GM21786 (cell line): ENCODE results near the gene ADAMTS16.

Source experiments
- ATAC-seq: cut with Tn5 transposase; IDR thresholded peaks from one replicate; pipeline ENCODE4 v1.9.1; 2021; ENCODE audit not compliant: unreplicated experiment

Gene ADAMTS16

DNA sequence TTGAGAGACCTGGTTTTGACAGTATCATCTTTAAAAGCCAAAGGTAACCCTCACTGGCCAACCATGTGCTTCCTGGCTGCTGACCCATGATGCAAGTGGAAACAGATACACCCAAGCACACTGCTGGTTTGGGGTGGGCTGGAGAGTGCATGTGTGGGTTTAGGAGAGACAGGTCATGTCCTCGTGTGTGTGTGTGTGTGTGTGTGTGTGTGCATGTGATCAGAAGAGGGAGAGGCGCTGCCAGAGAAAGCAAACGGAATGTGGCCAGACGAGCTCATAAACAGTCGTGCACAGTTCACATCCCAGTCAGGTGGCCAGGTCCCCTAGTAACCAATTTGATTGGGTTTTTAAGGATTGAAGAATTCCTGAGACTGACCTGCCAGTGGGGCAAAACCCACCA, 169.5 kb downstream of the ADAMTS16 start:
- ATAC-seq, result no peak

DNA sequence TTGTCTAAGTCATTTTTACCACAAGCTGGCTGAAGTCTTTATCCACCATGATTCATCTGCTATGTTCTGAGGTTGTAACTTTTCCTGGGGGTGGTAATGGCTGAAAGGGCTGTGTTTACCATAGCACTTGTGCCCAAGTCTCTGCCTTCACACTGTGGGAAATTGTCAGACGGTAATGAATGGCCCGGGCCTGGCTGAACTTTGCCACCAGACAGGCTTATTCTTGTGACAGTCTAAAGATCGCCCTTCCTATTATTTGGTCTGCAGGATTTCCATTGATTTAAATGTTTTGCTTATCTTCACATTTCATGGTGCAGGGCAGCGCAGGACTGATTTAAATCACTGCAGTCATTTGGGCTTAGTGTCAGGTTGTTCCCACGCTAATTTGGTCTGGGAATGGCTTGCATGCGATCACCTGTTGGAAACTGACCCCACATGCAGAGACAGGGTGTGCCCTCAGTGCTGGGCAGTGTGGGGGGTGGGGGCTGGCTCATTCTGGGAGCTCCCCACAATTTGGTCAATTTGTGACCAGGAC, 173.0 kb downstream of the ADAMTS16 start:
- no peak for ATAC-seq

DNA sequence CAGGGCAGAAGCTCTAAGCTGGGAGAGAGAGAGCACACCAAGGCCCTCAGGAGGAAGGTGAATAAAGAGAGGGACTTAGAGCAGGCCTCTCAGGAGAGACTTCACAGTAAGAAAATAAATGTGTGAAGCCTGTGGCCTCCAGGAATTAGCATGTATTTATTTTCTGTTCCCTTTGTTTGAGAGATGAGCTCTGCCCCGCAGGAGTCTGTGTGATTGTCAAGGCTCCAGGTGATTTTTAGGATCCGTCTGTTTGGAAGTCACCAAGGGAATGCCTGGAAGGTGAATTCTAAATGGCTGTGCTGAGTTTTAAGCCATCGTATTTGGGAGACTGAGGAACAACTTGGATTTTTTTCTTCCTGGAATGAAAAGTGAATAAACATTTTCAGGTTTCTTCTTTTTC, 174.0 kb downstream of the ADAMTS16 start:
- no peak for ATAC-seq

DNA sequence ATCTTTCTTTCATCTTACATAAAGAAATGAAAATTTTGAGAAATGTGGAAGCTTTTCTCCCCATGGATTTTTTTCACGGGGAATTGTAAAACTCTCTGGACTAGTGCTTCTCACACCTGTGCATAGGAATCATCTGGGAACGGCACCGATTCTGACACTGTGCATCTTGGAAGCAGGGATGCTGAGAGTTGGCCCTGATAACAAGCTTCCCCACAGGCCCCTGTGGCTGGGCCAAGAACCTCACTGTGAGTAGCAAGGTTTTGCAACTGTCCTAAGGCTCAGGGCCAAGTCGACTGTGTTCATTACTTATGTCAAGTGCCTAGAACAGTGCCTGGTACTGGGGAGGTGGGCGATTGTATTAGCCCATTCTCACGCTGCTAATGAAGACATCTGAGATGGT, 174.5 kb downstream of the ADAMTS16 start:
- no peak for ATAC-seq

DNA sequence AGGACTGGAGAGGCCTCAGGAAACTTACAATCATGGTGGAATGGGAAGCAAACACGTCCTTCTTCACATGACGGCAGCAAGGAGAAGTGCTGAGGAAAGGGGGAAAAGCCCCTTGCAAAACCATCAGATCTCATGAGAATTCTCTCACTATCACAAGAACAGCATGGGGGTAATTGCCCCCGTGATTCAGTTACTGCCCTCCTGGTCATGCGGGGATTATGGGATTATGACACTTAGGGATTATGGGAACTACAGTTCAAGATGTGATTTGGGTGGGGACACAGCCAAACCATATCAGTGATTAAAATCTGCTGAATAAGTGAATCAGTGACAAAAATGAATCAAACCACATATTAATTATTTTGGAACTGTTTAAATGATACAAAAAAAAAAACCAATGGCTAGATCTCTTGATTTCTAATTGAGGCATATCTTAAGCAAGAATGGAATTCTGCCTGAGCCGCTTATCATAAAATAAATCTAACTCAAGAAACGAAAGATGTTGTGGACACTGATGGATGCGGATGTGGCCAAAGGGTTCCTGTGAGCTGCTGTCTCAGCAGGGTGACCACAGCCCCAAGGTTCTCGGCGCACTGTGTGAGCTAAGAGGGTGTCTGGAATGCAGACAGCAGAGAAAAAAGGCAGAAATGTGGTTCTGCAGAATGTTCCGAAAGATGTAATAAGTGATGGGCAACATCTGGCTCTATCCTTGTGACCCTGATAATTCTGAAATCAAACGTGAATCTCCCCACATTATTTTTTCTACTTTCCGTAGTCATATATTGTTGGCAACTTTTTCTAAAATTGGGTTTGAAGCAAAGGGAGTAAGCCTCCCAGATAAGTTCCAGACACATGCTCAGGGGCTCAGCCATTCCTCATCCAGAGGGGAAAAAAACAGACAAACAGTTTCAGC, 175.2 kb downstream of the ADAMTS16 start:
- no peak for ATAC-seq

DNA sequence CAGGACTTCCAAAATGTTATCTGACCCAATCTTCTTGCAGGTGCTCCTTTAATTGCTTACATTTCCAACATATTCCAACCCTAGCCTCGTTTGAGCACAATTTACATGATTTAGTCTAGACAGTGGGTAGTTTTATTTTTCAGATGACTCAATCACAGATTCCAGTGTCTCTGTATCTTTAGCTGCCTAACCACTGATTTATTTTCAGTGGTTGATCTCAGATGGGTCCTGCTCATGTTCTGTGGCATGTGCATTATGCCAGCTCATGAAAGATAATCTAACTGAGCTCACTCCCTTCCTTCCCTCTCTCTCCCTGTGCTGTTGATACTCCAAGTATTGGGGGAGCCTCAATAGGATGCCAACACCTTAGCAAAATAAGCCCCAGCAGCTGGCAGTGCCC, 176.2 kb downstream of the ADAMTS16 start:
- no peak for ATAC-seq

DNA sequence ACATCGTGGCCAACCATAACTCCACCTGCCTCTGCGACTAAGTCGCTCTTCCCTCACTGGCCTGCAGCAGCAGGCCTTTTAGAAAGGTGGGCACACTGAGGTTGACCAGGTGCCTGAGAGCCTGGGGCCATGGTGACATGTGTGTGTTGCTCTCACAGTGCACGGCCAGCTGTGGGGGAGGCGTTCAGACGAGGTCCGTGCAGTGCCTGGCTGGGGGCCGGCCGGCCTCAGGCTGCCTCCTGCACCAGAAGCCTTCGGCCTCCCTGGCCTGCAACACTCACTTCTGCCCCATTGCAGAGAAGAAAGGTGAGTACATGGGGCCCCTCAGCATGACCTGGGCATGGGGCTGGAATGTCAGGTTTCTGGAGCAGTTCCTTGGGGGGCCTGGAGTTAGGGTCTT, 177.8 kb downstream of the ADAMTS16 start:
- ATAC-seq, result no peak

DNA sequence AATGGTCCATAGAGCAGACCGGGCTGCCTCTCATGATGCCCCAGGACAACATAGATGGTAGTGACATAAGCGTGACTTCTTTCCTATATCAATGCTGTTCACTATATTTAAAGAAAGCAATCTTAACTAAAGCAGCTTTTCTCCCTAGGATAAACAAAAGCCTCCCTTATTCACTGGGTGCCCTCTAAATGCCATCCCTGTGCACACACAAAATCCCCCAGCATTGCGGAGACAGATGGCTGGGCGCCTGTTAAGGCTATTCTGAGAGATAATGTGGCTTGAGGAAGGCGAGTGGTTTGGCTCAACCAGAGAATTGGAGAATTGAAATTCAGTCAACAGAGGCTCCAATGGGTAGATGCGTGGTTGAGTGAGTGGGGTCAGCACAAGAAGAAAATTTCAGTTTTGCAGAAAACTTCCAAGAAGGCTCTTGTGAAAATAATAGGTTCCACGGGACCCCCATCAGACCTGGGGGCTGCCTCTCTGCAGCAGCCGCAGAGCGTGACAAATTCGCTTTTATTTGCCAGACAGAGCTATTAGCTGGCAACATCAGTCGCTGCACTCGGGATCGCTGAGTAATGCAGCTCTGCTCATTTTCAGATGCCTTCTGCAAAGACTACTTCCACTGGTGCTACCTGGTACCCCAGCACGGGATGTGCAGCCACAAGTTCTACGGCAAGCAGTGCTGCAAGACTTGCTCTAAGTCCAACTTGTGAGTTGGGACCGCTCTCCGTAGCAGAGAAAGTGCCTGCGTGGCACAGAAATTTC, 178.5 kb downstream of the ADAMTS16 start:
- no peak for ATAC-seq

DNA sequence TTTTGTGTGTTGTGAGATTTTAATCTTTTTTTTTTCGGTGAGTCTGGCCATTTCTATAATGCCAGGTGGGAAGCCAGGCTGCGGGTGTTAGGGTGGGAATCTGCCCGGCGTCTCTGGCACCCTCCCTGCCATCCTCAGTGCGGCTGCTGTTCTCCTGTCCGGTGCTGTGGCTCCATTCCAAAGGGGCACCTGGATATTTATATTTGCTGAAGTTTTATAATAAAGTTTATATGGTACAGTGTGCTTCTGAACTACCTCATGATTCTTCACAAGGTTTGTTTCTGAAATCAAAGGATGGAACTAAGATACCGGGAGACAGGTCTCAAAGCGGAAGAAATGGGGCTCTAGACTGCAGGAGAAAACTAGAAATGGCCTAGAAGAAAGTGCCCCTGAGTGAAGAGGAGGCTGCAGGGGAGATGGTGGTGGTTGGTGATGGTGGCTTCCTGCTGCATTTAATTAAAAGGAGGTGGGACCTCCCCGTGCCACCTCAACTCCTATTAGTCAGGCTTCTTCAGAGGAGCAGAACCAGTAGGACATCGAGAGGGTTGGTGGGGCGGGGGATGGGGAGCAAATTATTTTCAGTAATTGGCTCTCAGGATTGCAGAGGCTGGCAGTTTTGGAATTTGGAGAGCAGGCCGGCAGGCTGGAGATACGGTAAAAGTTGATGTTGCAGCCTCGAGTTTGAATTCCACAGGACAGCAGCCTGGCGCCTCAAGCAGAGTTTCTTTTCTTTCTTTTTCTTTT, 180.1 kb downstream of the ADAMTS16 start:
- ATAC-seq, result no peak

DNA sequence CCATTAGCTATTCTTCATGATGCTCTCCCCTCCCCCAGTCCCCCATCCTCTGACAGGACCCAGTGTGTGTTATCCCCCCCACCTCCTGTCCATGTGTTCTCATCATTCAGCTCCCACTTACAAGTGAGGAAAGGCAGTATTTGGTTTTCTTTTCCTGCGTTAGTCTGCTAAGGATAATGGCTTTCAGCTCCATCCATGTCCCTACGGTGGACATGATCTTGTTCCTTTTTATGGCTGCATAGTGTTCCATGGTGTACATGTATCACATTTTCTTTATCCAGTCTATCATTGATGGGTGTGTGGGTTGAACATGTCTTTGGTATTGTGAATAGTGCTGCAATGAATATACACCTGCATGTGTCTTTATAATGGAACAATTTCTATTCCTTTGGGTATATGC, 181.0 kb downstream of the ADAMTS16 start:
- no peak for ATAC-seq

DNA sequence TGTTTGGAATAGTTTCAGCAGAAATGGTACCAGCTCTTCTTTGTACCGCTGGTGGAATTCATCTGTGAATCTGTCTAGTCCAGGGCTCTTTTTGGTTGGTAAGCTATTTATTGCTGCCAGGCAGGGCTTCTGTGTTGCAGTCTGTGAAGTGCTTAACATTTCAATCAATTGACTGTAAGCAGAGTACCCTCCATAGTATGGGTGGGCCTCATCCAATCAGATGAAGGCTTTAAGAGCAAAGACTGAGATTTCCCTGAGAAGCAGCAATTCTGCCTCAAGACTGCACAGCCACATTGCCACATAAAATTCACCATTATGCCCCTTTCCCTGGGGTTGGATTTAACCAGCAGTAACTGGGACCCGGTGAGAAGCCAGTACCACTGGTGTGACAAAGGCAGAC, 183.4 kb downstream of the ADAMTS16 start:
- ATAC-seq, result no peak

DNA sequence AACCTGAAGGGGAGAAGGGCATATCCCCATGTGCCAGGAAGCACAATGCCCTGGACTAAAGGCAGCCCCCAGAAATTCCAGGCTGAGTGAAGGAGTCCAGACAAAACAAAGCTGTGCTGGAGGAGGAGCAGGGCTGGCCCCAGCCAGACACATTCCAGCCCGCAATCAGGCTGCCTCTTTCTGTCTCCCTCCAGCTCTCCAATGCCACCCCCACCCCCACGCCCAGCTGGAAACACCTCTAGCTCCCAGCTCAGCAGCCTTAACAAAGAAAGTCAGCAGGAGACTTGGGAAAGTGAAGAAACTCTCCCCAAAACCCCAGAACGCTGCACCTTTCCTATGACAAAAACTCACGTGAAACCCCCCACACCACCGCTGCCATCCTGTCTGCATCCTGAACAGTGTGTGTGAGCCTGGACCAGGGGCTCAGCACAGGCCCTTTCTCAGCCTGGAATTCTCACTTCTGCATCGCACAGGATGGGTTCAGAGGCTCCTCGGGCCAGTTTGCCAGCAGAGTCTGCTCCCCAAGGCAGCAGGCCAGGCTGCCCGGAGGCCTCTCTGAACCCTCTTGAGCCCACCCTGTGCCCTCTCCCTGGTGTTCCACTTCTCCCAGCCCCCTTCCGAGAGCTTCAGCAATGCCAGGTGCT, 186.1 kb downstream of the ADAMTS16 start:
- ATAC-seq, result no peak

DNA sequence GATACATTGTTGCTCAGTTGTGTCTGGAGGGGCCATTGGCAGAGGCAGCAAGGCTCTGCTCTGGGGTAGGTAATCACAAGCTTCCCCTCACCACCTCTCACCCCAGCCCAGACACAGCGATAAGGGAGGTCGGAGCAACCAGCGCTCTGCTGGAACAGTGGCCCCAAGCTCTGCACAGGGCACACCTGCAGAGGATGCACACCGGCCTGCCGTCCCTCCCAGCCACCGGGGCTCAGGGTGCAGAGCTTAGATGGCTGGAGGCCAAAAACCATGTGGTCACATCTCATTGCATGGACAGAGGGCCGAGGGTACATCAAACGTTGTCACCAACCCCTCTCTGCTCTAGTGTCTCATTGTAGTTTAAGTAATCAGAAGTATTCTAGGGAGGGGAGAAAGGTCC, 187.0 kb downstream of the ADAMTS16 start:
- ATAC-seq, result no peak

DNA sequence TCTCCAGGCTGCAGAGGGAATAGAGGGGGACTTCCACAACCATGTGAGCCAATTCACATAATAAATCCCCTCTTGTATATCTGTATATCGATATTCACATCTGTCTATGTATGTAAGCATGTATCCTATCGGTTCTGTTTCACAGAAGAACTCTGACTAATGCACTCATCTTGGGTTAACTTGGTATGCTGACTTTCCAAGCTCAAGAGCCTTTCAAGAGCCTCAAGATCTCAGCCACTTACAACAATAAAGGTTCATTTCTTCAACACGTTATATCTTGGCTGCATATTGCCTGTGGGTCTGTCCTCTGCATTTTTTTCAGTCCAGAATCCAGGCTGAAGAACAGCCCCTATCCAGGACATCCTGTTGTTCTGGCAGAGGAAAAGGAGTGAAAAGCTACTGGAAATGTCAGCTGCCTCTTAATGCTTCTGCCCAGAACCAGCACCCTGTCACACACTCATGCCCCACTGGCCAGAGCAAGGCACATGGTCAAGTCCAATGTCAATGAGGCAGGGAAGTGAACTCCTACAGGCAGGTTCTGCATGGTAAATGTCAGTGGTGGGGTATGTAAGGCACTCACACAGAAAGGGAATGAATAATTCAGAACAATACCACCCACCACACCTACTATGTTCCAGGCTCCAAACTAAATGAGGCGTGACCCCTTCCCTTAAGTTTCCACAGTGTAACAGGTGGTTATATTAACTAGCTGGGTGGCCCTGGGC, 190.8 kb downstream of the ADAMTS16 start:
- no peak for ATAC-seq

DNA sequence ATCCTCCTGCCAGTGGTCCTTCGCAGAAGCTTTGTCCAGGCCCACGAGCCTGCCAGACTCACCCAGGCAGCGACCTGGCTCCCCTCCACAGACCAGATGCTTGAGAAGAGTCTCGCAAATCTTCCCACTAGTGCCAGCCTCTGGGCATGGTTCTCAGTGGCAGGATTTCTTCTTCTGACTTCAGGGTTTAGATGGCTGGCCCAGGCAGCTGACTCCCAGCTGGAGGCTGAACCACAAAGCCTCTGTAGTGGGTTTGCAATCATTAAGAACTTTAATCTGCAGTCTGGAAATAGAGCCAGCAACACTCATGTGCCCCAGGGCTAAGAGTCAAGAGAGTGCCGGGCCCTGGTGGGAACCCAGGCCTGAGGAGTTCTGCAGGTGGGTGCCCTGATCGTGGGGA, 191.7 kb downstream of the ADAMTS16 start:
- no peak for ATAC-seq

DNA sequence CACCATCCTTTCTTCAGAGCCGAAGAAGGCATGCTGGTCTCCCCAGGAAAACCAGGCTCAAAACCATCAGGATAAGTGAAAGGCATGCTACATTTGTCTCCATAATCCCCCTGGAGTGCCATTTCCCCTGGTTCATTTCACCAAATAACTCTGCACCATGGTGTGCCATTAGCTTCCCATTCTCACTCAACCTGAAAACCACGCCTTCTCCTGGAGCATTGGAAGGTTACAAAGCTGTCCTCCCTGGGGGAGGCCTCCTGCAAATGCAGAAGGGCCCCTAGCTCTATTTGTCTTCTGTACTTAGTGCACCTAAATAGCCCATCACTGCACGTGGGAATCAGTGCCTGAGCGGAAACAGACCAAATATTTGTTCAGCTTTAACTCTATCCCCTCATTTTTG, 192.2 kb downstream of the ADAMTS16 start:
- no peak for ATAC-seq

DNA sequence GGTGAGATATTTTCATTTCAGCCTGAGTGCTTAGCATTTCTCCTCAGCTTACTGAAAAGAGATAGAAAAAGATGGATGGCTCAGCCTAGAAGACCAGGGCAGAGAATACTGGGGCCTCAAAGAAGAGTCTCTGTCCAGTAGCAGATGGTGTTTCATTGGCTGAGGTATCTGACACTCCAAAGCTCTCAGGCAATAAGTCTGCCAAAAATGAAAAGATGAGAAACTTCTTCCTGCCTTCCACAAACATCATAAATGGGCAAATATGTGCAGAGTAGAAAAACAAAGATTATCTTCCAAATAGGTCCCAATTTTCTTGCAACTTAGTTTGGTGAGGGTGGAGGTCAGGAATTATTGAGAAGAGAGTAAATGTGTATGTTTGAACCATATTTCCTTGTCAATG, 195.0 kb downstream of the ADAMTS16 start:
- ATAC-seq, result no peak

DNA sequence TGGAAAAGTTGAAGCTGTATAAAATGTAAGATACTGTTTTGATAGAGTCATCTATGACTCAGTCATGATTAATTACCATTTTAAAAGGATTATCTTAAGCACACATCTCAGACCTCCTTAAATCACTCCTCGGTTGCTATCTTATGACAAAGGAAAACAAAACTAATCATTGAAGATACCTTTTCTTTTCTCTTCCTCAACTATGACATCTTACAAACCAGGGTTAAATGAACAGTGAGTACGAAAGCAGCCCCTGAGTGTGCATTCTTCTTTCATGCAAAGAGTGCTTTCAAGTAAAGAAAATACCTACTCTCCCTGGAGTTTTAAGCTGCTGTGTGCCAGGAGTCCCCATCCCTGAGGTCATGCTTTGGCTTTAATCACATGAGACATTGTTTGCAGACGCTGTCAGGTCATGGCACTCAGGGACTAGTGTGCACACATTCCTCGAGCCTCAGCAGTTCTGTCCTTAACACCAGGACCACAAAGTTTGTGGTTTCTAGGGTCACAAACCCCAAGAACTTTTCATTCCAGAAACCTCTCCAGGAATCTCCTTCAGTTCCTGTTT, 195.7 kb downstream of the ADAMTS16 start:
- no peak for ATAC-seq

DNA sequence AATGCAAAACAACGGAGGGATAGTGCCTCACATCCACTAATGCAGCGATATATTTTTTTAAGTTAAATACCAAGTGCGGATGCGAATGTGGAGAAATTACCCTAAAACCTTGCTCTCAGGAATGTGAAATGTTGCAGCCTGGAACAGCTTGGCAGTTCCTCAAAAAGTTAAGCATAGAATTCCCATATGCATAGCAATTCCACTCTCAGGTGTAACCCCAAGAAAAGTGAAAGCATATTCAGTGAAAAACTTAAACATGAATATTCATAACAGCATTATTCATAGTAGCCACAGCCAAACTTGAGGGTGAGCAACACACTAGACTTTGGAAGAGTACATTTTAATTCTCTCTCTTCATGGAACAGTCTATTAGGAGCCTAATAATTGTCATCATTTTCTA, 199.1 kb downstream of the ADAMTS16 start:
- no peak for ATAC-seq

DNA sequence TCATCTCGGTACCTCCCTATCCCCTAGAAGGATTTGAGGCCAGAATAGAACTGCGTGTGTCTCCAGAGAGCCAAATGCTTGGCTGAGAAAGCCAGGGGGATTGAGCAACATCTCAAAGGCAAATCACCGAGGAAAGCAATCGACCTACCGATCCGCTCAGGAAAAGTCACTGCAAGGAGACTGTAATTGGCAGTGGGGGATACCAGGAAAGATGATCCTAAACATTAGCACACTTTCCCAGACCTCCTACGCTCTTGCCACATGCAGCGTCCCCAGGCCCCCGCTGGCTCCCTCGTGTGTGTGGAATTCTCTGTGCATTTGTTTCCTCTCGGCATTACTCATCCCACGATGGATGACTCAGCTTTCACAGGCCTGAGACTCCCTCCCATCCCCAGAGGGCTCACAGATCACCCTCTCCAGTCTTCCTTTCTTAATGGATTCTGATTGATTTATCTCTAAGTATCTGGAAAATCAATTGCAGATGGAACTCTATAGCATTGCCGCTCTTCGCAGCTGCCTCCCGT, 200.1 kb downstream of the ADAMTS16 start:
- no peak for ATAC-seq
